ENCODE measurements around the gene MEIS1. TPM values are rescaled to one million over a fixed set of nuclear protein-coding genes. Genes with fewer than 3 reads are reported as not detected.

The MEIS1 gene
- total RNA-seq, 1 experiment from 2014 or later = 0.66 TPM

DNA sequence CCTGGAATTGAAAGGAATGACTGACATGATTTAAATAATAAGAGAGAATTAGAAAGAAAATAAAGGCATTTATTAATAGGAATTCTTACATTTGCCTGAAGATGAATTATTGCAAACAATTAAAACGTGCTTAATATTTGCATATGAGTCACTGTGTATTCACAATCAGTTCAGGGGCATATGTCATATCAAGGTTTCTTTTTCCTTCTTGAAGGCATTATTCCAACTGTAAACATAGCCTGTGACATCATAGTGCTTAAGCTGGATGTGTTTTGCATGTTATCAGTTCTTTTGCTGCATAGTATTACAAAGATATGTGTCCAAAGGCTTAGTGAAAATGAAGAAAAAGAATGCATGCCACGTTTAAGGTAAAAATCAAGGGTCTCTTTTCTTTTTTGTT, 80.8 kb downstream of the MEIS1 start:
- no peak for DNase-seq
- Mint-ChIP-seq H3K4me3 (no peak overlapping the region), H3K9me3 (no peaks in the 10 kb centered on the region), H3K4me1 (peaks cover 17 to 25% of the 10 kb centered on the region in 2 experiments), H3K36me3 (ENCODE audit: insufficient read depth in 1 of 3, low read depth in 3 of 3) (no peaks in the 10 kb centered on the region), H3K27ac (peak overlapping the region in 1 of 3 experiments; percentile 64; a peak in 1 of 7 replicates), H3K27me3 (ENCODE audit: low read depth) (no peaks in the 10 kb centered on the region)
- Histone ChIP-seq H4K91ac (ENCODE audit: insufficient read length, low read depth, low read length) (no peak overlapping the region), H2BK20ac (ENCODE audit: low read depth, low read length, poor library complexity, severe bottlenecking) (no peak overlapping the region), H3K27me3 (ENCODE audit: insufficient read depth, low read length) (no peaks in the 10 kb centered on the region; the same call in 1 of the 2 replicates), H3K4me1 (ENCODE audit: insufficient read depth, low read length) (0 out of 2 replicates have a peak, but pooled peaks cover 2% of the 10 kb centered on the region), H3K14ac (ENCODE audit: insufficient read depth, low read length) (no peak overlapping the region), H2BK5ac (ENCODE audit: insufficient read length, low read length) (no peak overlapping the region), H3K9ac (ENCODE audit: extremely low read depth, insufficient read length, low read length) (no peak overlapping the region), H3K18ac (ENCODE audit: insufficient read length, low read depth, low read length) (no peak overlapping the region), H3K4me2 (ENCODE audit: insufficient read depth, insufficient read length, low read length) (no peak overlapping the region), H2BK120ac (ENCODE audit: low read depth, low read length, poor library complexity, severe bottlenecking) (no peak overlapping the region), H3K27ac (ENCODE audit: insufficient read length, low read depth, low read length) (no peak overlapping the region), H3K4ac (ENCODE audit: low read depth, low read length) (no peak overlapping the region), H4K5ac (ENCODE audit: insufficient read length, low read depth, low read length) (no peak overlapping the region), H3K56ac (ENCODE audit: insufficient read length, low read depth, low read length) (no peak overlapping the region), H3T11ph (ENCODE audit: low read length) (no peak overlapping the region), H4K20me1 (ENCODE audit: control insufficient read depth, insufficient read depth, insufficient read length) (no peaks in the 10 kb centered on the region), H2BK12ac (ENCODE audit: insufficient read length, low read depth, low read length) (no peak overlapping the region), H3K9me3 (ENCODE audit: control insufficient read depth, low read depth, low read length) (no peaks in the 10 kb centered on the region), H3K23ac (ENCODE audit: insufficient read length, low read depth, low read length) (no peak overlapping the region), H2AK5ac (ENCODE audit: insufficient read length, low read length) (no peak overlapping the region), H4K8ac (replicated peaks; ENCODE audit: insufficient read length, low read depth, low read length) (no peak overlapping the region), H3K23me2 (ENCODE audit: insufficient read length, low read depth, low read length, poor library complexity, severe bottlenecking) (no peaks in the 10 kb centered on the region), H3K79me2 (ENCODE audit: insufficient read depth, low read length) (no peaks in the 10 kb centered on the region), H2AFZ (ENCODE audit: low read length) (no peak overlapping the region), H2BK15ac (ENCODE audit: low read depth, low read length) (no peak overlapping the region), H3K79me1 (ENCODE audit: insufficient read depth, low read depth, low read length, poor library complexity, severe bottlenecking) (no peaks in the 10 kb centered on the region)
- TF ChIP-seq, protein P1, sequence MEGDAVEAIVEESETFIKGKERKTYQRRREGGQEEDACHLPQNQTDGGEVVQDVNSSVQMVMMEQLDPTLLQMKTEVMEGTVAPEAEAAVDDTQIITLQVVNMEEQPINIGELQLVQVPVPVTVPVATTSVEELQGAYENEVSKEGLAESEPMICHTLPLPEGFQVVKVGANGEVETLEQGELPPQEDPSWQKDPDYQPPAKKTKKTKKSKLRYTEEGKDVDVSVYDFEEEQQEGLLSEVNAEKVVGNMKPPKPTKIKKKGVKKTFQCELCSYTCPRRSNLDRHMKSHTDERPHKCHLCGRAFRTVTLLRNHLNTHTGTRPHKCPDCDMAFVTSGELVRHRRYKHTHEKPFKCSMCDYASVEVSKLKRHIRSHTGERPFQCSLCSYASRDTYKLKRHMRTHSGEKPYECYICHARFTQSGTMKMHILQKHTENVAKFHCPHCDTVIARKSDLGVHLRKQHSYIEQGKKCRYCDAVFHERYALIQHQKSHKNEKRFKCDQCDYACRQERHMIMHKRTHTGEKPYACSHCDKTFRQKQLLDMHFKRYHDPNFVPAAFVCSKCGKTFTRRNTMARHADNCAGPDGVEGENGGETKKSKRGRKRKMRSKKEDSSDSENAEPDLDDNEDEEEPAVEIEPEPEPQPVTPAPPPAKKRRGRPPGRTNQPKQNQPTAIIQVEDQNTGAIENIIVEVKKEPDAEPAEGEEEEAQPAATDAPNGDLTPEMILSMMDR (conservative IDR thresholded peaks at IDR 0.05) = no peak
- WGBS (ENCODE audit: extremely low coverage, insufficient read length, low lambda C conversion rate) = no CpG with 5 or more reads among the region's 2 CpGs

Data from H9 (cell line).